ENCODE data around the gene RNF220.

Gene RNF220

GRCh38 chr1:44524655-44525500 is 119.8 kb downstream of the RNF220 start:
- no peak for DNase-seq

- DNase-seq, result no peak
These were observed 121.4 kb downstream of the RNF220 start for GRCh38 chr1:44526295-44527073.

- DNase-seq, result peak; percentile 54
These were observed 126.9 kb downstream of the RNF220 start for GRCh38 chr1:44531785-44532566.

DNA sequence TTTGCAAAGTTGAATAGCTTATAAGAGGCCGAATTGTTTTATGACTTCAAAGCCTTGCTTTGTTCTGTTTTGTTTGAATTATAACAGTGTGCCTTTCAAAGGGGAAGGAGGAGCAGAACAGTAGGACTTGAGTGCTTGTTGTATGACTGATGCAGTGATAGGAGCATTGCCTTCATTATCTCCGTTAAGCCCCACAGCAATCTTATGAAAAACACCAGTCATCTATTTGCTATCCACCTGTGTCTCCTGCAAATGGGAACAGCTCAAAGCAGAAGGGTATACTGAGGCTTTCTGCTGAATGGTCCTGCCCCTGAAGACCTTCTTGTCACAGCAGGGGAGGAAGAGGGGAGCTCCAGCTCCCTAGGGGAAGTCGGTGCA is 127.5 kb downstream of the RNF220 start:
- DNase-seq, result no peak

DNA sequence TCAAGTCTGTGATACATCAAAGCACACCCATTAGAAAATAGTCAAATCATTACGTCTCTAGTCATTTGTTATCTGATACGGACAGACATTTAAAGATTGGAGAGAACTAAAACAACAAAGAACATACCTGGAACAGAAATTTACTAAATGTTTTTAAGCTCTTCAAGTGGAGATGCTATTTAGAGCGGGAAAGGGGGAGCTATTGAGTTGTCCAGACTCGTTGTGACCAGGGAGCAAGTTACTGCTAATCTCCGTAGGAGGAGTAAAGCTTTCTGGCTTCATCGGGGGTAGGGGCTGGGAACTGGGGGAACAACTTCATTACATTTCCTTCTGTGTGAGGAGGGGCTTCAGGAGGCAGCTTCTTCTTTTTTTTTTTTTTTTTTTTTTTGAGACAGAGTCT is 129.7 kb downstream of the RNF220 start:
- DNase-seq, result no peak

GRCh38 chr1:44536357-44537209 is 131.5 kb downstream of the RNF220 start:
- DNase-seq, result no peak

DNA sequence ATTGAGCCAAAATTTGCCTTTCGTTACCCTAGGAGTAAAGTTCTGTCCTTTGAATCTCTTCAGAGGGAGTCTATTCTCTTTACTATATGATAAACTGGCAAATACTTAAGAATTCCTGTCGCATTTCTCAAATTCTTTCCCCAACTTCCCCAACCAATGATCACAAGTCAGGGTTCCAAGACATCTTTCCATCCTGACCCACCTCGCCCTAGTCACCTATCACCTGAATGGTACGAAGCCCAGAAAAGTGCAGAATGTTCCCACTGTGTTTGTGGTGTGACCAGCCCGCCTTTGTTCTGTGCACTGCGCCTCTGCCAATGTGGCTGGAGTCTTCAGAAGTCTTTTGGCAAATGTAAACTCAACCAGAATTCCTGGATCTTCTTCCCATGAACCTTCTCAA is 132.5 kb downstream of the RNF220 start:
- no peak for DNase-seq

DNA sequence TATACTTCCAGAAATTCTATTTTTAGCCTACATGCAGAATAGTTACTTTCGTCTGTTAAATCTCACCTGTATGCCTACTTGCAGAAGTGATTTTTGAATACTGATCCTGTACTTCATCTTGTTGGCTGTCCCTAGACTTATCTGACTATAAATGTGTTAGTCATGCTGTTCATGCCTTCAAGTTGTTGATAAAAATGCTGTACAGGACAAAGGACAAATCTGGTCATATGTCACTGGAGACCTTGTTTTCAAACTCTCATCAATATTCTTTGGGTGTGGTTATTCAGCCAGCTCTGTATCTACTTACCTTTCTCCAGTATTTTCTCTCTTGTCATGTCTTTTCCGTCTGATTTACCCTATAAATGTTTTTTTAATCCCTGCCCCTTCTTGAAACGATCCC is 132.9 kb downstream of the RNF220 start:
- no peak for DNase-seq

- no peak for DNase-seq
These were observed 135.1 kb downstream of the RNF220 start for GRCh38 chr1:44539991-44540730.

DNA sequence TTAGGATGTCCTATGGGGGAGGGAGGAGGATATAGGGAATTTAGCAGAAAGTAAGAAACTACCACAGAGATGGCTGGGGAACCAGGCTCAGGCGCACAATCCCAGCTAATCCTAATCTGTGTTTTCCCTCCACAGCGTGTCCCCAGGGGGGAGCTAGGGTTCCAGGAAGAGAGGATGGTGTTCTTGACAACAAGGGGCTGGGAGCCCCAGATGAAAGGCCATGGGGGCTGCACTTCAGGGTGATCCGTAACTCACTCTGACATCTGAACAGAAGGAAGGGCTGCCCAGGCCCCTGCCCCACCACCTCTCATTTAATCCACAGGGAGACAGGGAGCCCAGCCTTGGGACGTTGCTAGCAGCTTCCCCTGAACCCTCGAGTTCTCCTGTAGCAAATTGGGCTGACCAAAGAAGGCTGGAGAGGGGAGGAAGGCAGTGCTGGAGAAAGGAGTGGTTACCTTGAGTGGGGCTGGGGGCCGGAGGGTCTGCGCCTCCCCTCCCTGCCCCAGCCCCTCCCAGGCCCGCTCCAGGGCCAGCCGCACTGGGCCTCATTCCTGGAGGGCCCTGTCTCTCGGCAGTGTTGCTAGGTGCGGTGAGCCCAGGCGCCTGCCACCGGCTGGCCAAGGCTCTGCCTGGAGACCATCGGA is 137.5 kb downstream of the RNF220 start:
- no peak for DNase-seq

GRCh38 chr1:44543064-44543744 is 138.1 kb downstream of the RNF220 start:
- DNase-seq, result no peak

GRCh38 chr1:44543786-44544185 is 138.7 kb downstream of the RNF220 start:
- DNase-seq, result no peak

- DNase-seq, result no peak
These were observed 139.9 kb downstream of the RNF220 start for GRCh38 chr1:44544960-44545359.

- no peak for DNase-seq
These were observed 140.9 kb downstream of the RNF220 start for GRCh38 chr1:44545961-44546360.

DNA sequence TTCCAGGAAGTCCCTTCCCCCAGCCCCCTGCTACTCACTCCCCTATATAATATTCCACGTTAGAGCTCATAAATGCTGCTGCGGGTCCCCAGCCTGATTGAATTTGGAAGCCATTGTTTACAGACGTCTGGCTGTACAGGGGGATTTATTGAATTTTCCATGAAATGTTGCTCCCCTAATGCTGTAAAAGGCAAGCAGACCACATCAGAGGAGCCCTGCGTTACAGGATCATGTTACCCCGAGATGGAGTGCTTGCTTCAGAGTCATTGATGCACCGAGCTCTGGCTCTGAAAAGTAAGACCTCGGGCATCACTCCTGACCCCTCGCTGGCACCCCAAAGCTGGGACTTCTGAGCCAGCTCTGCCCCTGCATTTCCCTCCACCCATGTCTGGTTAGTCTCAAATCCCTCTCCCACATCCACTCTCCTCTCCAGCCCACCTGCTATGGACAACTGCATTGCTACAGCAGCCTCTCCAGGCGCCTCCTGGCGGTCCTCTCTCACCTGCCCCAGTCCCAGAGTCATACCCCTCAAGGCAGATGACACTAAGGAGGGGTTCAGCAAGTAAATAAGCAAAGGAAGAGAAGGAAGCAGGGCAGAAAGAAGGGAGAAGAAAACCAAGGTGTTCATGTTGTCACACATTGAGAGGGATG is 141.5 kb downstream of the RNF220 start:
- DNase-seq, result no peak

- no peak for DNase-seq
These were observed 142.3 kb downstream of the RNF220 start for GRCh38 chr1:44547361-44547760.

GRCh38 chr1:44547837-44548236 is 142.8 kb downstream of the RNF220 start:
- DNase-seq, result no peak

DNA sequence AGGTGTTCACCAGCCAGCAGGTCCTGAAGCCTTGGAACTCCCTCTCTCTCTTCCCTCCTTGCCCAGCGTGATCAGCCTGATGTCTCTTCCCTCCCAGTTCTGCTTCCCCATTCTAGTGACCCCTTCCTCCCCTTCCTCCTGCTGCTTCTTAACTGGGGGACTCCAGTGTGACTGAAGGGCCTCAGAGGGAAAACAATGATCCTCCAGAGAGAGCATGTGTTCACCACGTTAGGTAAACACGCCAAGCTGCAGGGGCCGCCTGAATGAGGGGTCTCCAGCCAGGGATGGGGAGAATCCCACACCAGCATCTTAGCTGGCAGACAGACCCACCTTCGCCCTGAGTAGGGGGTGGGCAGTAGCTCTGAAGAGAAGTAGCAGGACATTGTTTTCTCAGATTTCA is 144.5 kb downstream of the RNF220 start:
- no peak for DNase-seq

- no peak for DNase-seq
These were observed 148.2 kb downstream of the RNF220 start for GRCh38 chr1:44553127-44553758.

- peak; percentile 59 for DNase-seq
These were observed 148.7 kb downstream of the RNF220 start for GRCh38 chr1:44553771-44554170.

Data from HCEC 1CT (cell line).